ENCODE data around the gene ZC3HAV1L.
"Not testable (repeated sequence)": the region's sequence is repeated elsewhere in the genome, so short reads cannot be mapped to it uniquely, and the experiment has no call there.

The ZC3HAV1L gene

DNA sequence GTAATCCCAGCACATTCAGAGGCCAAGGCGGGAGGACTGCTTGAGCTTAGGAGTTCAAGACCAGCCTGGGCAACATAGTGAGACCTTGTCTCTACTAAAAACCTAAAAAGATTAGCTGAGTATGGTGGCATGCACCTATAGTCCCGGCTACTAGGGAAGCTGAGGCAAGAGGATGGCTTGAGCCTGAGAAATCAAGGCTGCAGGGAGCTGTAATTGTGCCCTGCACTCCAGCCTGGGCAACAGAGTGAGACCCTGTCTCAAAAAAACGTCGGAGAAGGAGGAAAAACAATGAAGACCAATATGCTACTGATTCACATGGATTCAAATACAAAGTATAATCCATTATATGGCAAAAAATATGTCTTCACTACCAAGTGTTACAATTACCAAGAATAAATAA, 13.6 kb downstream of the ZC3HAV1L start:
- no peak for DNase-seq (ENCODE audit: low read depth in 2 of 2, low spot score in 1 of 2)

DNA sequence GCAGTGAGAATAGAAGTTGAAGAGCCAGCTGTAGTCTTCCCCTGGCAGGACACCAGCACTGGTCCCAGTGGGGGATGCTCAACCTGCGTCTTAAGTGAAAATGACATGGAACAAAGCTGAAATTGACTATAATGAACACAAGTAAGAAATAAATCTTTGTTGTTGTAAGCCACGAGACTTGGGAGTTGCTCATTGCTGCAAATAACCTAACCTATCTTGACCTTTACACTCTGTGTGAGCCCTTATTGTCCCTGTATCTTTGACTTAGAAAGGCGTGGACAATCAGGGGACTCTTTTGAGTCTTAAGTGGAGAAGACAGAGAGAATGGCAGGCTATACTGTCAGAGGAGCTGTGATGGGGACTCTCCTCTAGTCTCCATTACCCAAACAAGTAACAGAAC, 16.9 kb downstream of the ZC3HAV1L start:
- no peak for DNase-seq (ENCODE audit: low read depth in 2 of 2, low spot score in 1 of 2)

DNA sequence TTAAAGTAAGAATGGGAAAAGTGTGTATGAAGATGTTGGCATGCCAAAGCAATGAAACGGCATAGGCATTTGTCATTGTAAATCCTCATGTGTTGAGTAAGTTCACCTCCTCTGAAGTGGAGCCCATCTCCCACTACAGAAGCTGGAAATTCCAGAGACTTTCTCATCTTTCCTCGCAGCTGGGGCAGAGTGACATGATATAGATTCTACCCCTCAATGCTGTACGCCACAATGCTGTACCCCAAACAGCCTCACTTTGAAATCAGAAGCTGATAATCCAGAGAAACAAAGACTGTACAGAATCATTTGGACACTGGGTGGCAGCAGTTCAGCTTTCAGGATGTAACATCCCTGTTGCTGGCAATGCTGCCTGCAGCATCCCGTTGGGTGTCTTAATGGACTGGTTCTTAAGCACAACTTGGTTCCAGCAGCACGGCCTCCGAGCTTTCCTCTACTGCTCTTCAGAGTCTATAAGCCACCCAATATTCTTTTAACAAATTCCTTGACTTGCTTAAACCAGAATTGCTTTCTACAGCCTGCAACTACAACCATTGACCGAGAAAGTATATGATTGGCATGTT, 18.8 kb downstream of the ZC3HAV1L start:
- peak; percentile 27 to 29 for DNase-seq (ENCODE audit: low read depth in 2 of 2, low spot score in 1 of 2)

DNA sequence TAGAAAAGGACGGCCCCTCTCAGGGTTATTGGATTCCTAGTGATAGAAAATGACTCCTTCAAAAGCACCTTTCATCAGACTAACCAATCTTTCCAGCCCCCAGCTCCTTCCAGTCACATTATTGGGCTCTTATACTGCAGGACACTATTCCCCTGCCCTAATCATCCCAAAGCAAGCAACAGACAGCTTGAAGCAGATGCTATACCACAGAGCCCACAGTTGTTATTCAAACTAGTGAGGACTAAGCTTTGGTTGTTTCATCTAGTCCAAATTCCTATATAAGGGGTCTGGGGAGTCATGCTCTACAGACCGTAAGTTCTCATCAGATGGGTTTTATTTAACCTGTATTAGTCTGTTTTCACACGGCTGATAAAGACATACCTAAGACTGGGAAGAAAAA, 24.5 kb downstream of the ZC3HAV1L start:
- no peak for DNase-seq (ENCODE audit: low read depth in 2 of 2, low spot score in 1 of 2)

DNA sequence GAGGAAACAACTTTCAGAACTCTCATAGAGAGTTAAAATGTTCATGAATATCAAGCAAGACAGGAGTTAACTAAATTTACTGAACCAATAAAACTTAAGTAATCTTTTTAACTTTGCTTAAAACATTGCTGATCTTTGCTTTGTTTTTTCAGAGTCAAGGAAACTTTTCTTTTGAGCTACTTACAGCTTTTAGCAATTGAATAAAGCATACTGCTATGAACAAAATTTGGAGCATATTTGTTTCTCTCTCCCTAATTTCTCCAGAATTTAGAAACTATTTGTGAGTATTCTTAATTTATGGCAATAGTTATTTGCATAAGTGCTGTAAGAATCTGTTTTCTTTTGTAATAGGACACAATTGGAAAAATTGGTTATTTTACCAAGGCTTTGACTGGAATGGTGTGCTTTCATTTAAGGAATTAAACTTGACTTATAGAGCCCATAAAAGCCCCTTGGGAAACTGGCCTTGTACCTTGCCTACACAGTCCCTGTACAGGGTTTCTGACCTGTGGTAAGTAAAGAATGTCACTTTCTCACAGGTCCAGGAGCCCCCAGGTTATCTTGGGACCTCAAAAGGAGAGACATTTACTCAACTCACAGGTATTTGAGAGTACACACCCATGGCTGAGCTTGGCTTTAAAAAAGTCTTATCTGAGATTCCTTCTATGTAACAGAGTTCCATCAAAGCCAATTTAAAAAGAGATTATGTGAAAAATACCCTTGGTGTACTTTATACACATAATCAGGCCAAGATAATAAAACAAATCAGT, 31.3 kb downstream of the ZC3HAV1L start:
- no peak for DNase-seq (ENCODE audit: low read depth in 2 of 2, low spot score in 1 of 2)

DNA sequence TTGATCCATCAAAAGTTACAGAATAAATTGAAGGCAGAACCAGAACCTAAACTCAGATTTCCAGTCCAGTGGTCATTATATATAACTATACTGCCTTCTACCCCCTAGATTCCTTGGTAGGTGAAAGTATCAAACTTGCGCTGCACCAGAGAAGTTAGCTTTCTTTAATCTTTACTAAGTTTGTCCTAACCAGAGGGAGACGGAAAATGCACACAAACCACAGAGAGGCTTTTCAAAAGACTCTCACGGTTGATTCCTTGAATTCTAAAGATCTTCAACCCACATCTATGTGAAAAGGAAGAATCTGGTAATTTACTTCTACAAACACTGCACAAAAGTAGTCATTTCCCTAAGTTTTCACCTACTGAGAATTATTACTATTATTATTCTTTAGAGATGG, 36.4 kb downstream of the ZC3HAV1L start:
- no peak for DNase-seq (ENCODE audit: low read depth in 2 of 2, low spot score in 1 of 2)

DNA sequence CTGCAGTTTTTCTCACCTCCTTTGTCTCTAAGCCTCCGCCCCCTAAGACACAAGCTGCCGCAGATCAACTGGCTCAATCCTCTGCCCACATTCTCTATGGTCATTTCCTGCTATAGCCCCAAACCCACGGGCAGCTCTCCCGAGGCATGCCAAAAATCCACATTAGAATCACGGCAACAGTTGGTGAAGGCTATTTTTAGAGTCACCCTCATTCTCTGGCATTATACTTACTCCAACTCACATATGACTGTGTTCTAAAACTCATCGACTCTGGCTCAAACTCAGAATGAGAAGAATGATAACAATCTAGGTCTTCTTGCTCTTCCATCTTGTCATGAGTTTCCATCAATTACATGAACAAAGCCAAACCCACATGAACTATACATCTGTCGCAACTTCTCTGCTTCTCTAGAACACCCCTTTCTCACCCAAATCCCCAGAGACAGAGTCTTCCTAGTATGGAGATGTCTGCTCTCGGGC, 43.8 kb downstream of the ZC3HAV1L start:
- DNase-seq (ENCODE audit: low read depth in 2 of 2, low spot score in 1 of 2) = no peak

DNA sequence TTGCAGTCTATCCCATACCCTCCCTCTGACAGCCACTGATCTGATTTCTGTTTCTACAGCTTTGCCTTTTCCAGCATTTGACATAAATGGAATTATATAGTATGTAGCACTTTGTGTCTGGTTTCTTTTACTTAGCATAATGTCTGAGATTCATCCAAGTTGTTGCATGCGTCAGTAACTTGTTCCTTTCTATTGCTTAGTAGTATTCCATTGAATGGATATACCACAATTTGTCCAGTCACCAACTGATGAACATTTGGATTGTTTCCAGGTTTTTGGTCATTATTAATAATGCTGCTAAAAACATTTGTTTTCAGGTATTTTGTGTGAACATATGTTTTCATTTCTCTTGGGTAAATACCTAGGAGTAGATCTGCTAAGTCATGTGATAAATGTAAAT, 48.2 kb downstream of the ZC3HAV1L start:
- no peak for DNase-seq (ENCODE audit: low read depth in 2 of 2, low spot score in 1 of 2)

DNA sequence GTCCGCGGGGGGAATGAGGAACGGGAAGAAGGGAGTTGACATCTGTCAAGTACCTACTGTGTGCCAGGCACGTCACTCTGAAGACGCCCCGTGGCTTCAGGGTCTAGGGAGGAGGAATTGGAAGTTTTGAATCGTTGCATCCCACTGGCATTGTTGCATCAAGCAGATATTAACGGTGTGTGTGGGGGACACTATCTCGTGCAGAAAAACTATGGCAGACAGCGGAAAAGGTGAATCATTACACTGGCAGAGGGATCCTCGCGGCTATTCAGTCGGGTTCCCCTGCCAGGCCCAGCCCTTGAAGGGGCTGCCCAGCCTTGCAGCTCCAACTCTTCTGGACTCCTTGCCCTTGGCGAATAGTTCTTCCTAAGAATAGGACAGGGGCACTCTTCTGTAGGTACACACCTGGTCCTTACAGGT, 53.6 kb downstream of the ZC3HAV1L start:
- DNase-seq (ENCODE audit: low read depth in 2 of 2, low spot score in 1 of 2) = no peak

DNA sequence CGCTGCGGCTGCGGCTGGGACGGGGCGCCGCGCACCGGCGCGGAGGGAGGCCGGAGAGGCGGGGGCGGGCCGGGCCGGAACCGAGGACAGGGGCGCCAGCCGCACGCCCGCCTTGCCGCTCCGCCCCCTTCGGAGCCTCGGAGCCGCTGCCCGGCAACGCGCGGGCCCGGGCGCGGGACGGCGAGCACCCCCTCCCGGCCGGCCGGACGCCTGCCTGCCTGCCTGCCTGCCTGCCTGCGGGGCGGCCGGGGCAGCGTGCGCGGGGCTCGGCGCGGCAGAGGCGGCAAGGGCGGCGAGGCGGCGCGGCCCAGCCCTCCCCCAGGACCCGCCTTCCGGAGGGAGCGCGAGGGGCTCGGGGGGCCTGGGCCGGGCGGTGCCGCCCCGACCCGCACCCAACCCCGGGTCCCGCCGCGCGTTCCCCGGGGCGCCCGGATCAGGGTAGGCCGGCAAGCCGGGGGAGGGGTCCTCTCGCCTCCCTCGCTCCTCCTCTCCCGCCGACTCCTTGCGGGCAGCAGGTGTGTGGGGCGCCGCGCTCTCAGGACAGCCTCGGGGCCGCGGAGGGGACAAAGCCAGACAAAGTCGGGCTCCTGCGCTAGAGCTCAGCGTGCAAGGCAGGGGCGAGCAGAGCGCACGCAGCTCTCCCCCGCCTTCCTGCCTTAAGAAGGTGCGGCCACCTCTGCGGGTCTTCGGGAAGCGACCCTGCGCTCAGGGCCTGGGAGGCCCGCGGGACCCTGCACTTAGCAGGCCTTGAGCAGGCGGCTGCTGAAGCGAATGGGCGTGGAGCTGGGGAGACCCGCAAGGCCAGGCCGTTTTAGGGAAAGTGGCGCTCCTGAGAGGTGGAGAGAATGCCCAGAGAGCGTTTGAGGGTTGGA, 54.3 kb downstream of the ZC3HAV1L start, which contains the start of gene KIAA1549:
Gene KIAA1549 (minus strand): TSS at position 58 of the 872 bp plus-strand sequence. CDS start 120 bp downstream, outside the sequence.
- DNase-seq (ENCODE audit: low read depth in 2 of 2, low spot score in 1 of 2) = peak in 1 of 2 donors; percentile 15

DNA sequence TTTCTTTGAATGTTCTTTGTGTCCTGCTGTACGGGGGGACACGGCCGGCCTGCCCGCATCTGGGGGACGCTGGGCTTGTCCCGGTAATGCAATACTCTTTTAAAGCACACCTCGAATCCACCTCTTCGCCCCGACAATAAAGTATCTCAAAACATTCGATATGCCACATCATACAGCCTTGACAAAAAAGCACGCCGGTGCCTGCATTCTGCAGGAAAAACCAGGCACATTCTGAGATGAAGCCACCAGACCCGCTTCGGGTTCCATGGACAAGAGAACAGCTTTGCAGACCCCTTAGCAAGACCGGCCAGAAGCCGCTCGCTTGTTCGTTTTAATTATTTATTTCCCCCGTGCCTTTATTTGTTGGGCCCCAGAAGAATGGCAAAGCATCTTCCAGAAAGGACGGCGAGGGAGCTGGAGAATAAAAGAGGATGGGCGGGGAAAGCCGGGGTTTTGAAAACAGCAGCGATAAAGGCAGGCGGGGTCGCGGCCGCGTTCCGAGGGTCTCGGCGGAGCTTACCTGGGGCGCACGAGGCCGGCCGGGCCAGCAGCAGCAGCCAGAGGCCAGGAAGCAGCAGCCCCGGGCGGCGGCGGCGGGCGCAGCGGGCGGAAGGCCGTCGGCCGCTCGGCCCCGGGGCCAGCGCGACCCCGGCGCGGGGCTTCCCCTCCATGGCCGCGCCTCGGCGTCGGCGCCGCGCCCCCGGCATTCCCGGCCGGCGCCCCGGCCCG, 55.1 kb downstream of the ZC3HAV1L start:
- no peak for DNase-seq (ENCODE audit: low read depth in 2 of 2, low spot score in 1 of 2)

DNA sequence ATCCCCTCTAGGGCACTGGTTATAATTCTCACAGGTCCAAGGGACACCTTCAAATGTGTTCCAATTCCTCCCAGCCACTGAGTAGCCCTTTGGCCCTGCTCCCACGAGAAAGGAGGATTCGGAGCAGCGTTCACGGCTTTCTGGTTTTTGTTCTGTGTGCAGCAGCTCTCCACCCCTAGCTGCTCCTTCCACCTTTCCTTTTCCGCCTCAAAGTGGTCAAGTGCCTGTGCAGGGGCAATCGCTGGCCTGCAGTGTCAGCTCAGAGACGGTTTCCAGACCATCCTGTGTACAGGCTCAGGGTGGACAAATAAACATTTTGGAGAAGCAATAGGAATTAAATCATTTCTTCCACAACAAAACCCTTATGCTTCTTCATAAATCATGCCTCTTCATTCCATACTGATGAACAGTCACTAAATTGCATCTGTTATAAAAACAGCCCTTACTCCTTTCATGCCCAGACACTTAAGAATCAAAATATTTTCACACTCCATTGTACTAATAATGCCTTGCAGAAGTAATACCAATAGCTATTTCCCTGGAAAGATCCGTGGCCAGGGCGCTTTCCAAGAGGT, 55.8 kb downstream of the ZC3HAV1L start:
- no peak for DNase-seq (ENCODE audit: low read depth in 2 of 2, low spot score in 1 of 2)

DNA sequence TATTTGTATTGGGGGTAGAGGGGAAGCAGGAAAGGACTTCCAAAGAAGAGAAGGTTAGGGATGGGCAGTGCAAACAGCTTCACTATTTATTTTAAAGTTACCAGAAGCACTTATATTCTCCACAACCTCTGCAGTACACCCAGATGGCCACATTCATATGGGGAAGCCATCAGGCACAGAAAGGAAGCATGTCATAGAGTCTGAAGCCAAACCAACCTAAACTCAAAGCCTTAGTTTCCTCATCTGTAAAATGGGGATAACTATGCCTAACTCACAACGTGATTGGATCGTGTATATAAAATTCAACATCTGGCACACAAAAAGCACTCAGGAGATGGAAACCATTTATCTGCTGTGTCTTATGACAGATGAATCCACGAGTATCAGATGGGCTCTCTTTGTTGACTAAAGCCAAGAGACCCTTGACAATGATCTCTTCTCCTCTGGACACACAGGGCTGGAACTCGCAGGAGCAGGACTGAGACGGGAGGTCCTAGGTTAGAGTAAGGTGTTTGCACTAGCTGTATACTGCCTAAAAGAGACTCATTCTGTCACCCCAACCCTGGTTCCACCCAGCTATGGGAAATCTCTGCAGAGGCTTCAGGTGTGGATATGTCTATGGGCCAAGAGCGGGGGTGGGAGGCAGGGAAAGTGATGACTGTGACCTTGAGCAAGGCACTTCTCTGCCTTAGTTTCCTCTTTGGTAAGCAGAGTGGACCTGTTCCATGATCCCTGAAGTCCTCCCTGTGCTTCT, 56.4 kb downstream of the ZC3HAV1L start:
- DNase-seq (ENCODE audit: low read depth in 2 of 2, low spot score in 1 of 2) = no peak

DNA sequence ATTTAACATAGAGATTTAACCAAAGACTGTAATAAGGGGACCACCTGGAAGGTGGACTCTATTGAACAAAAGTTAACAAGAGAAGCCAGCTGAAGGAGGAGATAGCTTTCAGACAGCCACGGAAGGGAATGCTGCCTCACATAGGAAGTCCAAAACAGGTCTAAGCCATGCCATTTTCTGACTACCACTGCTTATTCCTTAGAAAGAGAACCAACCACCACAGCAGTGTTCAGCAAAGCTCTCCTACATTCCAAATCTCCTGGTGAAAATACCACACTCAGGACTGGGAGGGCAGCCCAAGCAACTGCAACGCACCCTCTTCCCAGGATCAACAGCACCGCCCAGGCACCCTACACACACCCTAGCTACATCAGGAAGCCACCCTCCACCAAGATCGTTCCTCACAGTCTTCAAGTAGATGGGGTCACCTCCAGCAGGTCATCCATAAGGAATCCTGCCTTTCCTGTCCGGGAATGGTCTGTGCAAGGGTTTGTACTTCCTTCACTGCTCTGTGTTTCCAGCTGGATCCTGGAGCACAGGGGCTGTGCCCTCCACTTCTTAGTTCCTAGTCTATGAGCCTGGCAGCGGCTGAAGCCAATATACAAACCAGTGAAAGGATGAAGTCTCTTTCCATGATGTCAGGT, 57.2 kb downstream of the ZC3HAV1L start:
- no peak for DNase-seq (ENCODE audit: low read depth in 2 of 2, low spot score in 1 of 2)

DNA sequence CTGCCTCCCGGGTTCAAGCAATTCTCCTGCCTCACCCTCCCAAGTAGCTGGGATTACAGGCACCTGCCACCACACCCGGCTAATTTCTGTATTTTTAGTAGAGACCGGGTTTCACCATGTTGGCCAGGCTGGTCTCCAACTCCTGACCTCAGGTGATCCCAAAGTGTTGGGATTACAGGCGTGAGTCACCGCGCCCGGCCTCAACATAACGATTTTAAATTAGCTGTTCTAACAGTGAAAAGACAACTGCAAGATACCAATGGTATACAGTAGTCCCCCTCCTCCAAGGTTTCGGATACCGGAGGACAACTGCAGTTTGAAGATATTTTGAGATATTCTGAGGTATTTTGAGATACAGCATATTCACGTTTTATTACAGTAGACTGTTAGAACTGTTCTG, 59.7 kb downstream of the ZC3HAV1L start:
- not testable (repeated sequence) for DNase-seq (ENCODE audit: low read depth in 2 of 2, low spot score in 1 of 2)
